Liver (tissue), 9 donors: ENCODE results near the gene TENM3. TPM values are rescaled to one million over a fixed set of nuclear protein-coding genes. Genes with fewer than 3 reads are reported as not detected.

ENCODE experiments used
- DNase-seq: peaks from one replicate; pipeline ENCODE4 v3.0.0-alpha.2; 2017; ENCODE audit warnings: low spot score
- H3K27ac ChIP-seq, 2 donors: one replicate each; pipeline ENCODE4 v1.7.0; 2013; ENCODE audit warnings: inconsistent platforms in 2 of 2, low read length in 2 of 2, control low read depth in 1 of 2, low read depth in 1 of 2, mild to moderate bottlenecking in 1 of 2
- H3K27me3 ChIP-seq, 4 donors: one replicate each; pipeline versions ENCODE4 v1.6.1 to v1.7.0; 2013; ENCODE audit warnings: low read length in 3 of 4, inconsistent platforms in 1 of 4, mild to moderate bottlenecking in 1 of 4, moderate library complexity in 1 of 4; ENCODE audit not compliant: control insufficient read depth in 4 of 4, insufficient read depth in 4 of 4
- H3K36me3 ChIP-seq, 4 donors: one replicate each; pipeline versions ENCODE4 v1.6.1 to v1.7.0; 2013; ENCODE audit warnings: low read length in 3 of 4, mild to moderate bottlenecking in 3 of 4, low read depth in 1 of 4, moderate library complexity in 1 of 4; ENCODE audit not compliant: control insufficient read depth in 4 of 4, insufficient read depth in 3 of 4
- H3K4me1 ChIP-seq, 4 donors: one replicate each; pipeline versions ENCODE4 v1.6.1 to v1.7.0; 2013; ENCODE audit warnings: low read length in 3 of 4, mild to moderate bottlenecking in 3 of 4, moderate library complexity in 1 of 4; ENCODE audit not compliant: control insufficient read depth in 4 of 4, insufficient read depth in 4 of 4
- H3K4me3 ChIP-seq, 3 donors: one replicate each; pipeline versions ENCODE4 v1.6.1 to v1.7.0; 2013; ENCODE audit warnings: low read length in 3 of 3, control low read depth in 1 of 3, low read depth in 1 of 3, mild to moderate bottlenecking in 1 of 3
- H3K9ac ChIP-seq, 2 donors: one replicate each; pipeline ENCODE4 v1.7.0; 2013; ENCODE audit warnings: low read length in 2 of 2, mild to moderate bottlenecking in 2 of 2, moderate library complexity in 2 of 2, control low read depth in 1 of 2, low read depth in 1 of 2
- H3K9me3 ChIP-seq, 4 donors: one replicate each; pipeline versions ENCODE4 v1.6.1 to v1.7.0; 2013; ENCODE audit warnings: low read length in 3 of 4; ENCODE audit not compliant: control insufficient read depth in 4 of 4
- ATF3 ChIP-seq: IDR thresholded peaks from 2 replicates; pipeline ENCODE4 v1.6.1; 2016; ENCODE audit warnings: antibody characterized with exemption
- CTCF ChIP-seq: fragments of 150-350 bp; IDR thresholded peaks from 2 replicates; pipeline ENCODE4 v1.5.1; 2017; ENCODE audit warnings: improper control_type of control experiment, low read depth, low read length; ENCODE audit not compliant: missing input control
- EGR1 ChIP-seq, 2 donors: IDR thresholded peaks; 2 replicates each; pipeline ENCODE4 v1.6.1; 2016 to 2018; ENCODE audit warnings: antibody characterized with exemption in 2 of 2, low read depth in 2 of 2
- FOXA1 ChIP-seq: IDR thresholded peaks from 2 replicates; pipeline ENCODE4 v1.6.1; 2016; ENCODE audit warnings: antibody characterized with exemption
- FOXA2 ChIP-seq: IDR thresholded peaks from 2 replicates; pipeline ENCODE4 v1.6.1; 2016; ENCODE audit warnings: antibody characterized with exemption
- GABPA ChIP-seq, 2 donors: IDR thresholded peaks in 1 of 2; conservative IDR thresholded peaks in 1 of 2; 2 replicates each; pipeline ENCODE4 v1.6.1; 2016; ENCODE audit warnings: antibody characterized with exemption in 2 of 2, mild to moderate bottlenecking in 1 of 2, moderate library complexity in 1 of 2
- HNF4A ChIP-seq, 2 donors: conservative IDR thresholded peaks; 2 replicates each; pipeline ENCODE4 v1.6.1; 2016; ENCODE audit warnings: antibody characterized with exemption in 2 of 2, mild to moderate bottlenecking in 2 of 2
- HNF4G ChIP-seq: IDR thresholded peaks from 2 replicates; pipeline ENCODE4 v1.6.1; 2016; ENCODE audit warnings: antibody characterized with exemption
- JUND ChIP-seq, 2 donors: IDR thresholded peaks; 2 replicates each; pipeline ENCODE4 v1.6.1; 2016; ENCODE audit warnings: antibody characterized with exemption in 2 of 2
- RAD21 ChIP-seq, 2 donors: IDR thresholded peaks; 2 replicates each; pipeline ENCODE4 v1.6.1; 2016; ENCODE audit warnings: antibody characterized with exemption in 2 of 2, mild to moderate bottlenecking in 2 of 2
- REST ChIP-seq: IDR thresholded peaks from 2 replicates; pipeline ENCODE4 v1.6.1; 2016; ENCODE audit warnings: antibody characterized with exemption, mild to moderate bottlenecking
- RXRA ChIP-seq, 2 donors: IDR thresholded peaks; 2 replicates each; pipeline ENCODE4 v1.6.1; 2017 to 2018; ENCODE audit warnings: antibody characterized with exemption in 2 of 2, mild to moderate bottlenecking in 1 of 2
- SP1 ChIP-seq: IDR thresholded peaks from 2 replicates; pipeline ENCODE4 v1.6.1; 2018; ENCODE audit warnings: antibody characterized with exemption, mild to moderate bottlenecking
- YY1 ChIP-seq: IDR thresholded peaks from 2 replicates; pipeline ENCODE4 v1.6.1; 2016; ENCODE audit warnings: antibody characterized with exemption, mild to moderate bottlenecking
- ZBTB33 ChIP-seq: IDR thresholded peaks from 2 replicates; pipeline ENCODE4 v1.6.1; 2016; ENCODE audit warnings: antibody characterized with exemption
- WGBS: extraction: QIAGEN DNeasy Blood & Tissue Kit; methylation state at CpG from one replicate; pipeline ENCODE4 v1.1.7; 2013; 5-methylcytosine and 5-hydroxymethylcytosine counted together
- polyA plus RNA-seq, 2 donors: library from polyadenylated mRNA; stranded (reverse) in 1 of 2; unstranded in 1 of 2; fragments of 200-250 nt in 1 of 2; fragments of >200 nt in 1 of 2; fragmentation: Nextera tagmentation in 1 of 2; extraction: Ambion mirVana in 1 of 2; gene quantifications; one replicate each; pipeline versions ENCODE4 v1.2.1 to v1.2.3, GENCODE V29; 2013 to 2015
- total RNA-seq, 2 donors: library from RNA; depleted of rRNA; stranded (reverse); fragments of >200 nt; gene quantifications; one replicate each; pipeline ENCODE4 v1.2.3, GENCODE V29; 2014
- donor health status: healthy.
- donor health status: healthy.
- donor health status: healthy.
- donor health status: healthy.
- donor health status: healthy.

The TENM3 gene
- total and polyA plus RNA-seq, 4 donors = 0.32 to 16.8 (median 0.70) TPM

GRCh38 chr4:182370491-182370890, 127.3 kb downstream of the TENM3 start:
- no peak for DNase-seq

GRCh38 chr4:182380771-182381181, 137.6 kb downstream of the TENM3 start:
- H3K27ac ChIP-seq = no peak overlapping the region
- H3K4me3 ChIP-seq = no peak overlapping the region
- no peaks in the 10 kb centered on the region for H3K9me3 ChIP-seq
- H3K4me1 ChIP-seq = no peaks in the 10 kb centered on the region
- no peak for DNase-seq
- no peaks in the 10 kb centered on the region for H3K36me3 ChIP-seq
- no peak for TF ChIP-seq RXRA (IDR thresholded peaks at IDR 0.05)
- no peak for TF ChIP-seq ZBTB33
- TF ChIP-seq EGR1 (IDR thresholded peaks at IDR 0.05; ENCODE audit: low read depth in 2 of 2) = no peak
- TF ChIP-seq FOXA1 = no peak
- no peak for TF ChIP-seq ATF3
- no peak for TF ChIP-seq SP1
- TF ChIP-seq REST = no peak
- TF ChIP-seq FOXA2 = no peak
- no peaks in the 10 kb centered on the region for H3K27me3 ChIP-seq
- no peak overlapping the region for H3K9ac ChIP-seq
- WGBS = 91% methylated on average over 8 of the region's 8 CpGs

More at GRCh38 chr4:182370491-182370890, 127.3 kb downstream of the TENM3 start:
- WGBS = 79% methylated on average over 4 of the region's 4 CpGs
- TF ChIP-seq JUND (IDR thresholded peaks at IDR 0.05) (no peak), EGR1 (IDR thresholded peaks at IDR 0.05; ENCODE audit: low read depth in 2 of 2) (no peak), GABPA (IDR thresholded peaks at IDR 0.05 in 1 of 2, conservative IDR thresholded peaks at IDR 0.05 in 1 of 2) (no peak), FOXA2 (no peak), SP1 (no peak), FOXA1 (no peak), ATF3 (no peak)
- H3K4me3 ChIP-seq = no peak overlapping the region
- no peaks in the 10 kb centered on the region for H3K4me1 ChIP-seq
- H3K9me3 ChIP-seq = no peaks in the 10 kb centered on the region
- no peak overlapping the region for H3K9ac ChIP-seq
- no peaks in the 10 kb centered on the region for H3K36me3 ChIP-seq
- H3K27ac ChIP-seq = no peak overlapping the region
- H3K27me3 ChIP-seq = no peaks in the 10 kb centered on the region

GRCh38 chr4:182382941-182383340, 139.7 kb downstream of the TENM3 start:
- H3K9ac ChIP-seq = no peak overlapping the region
- no peaks in the 10 kb centered on the region for H3K36me3 ChIP-seq
- DNase-seq = no peak
- H3K27me3 ChIP-seq = no peaks in the 10 kb centered on the region
- H3K4me1 ChIP-seq = no peaks in the 10 kb centered on the region
- H3K9me3 ChIP-seq = no peaks in the 10 kb centered on the region
- no peak overlapping the region for H3K27ac ChIP-seq
- H3K4me3 ChIP-seq = no peak overlapping the region
- 79% methylated on average over 6 of the region's 6 CpGs for WGBS
- no peak for TF ChIP-seq ZBTB33
- no peak for TF ChIP-seq RAD21 (IDR thresholded peaks at IDR 0.05)
- TF ChIP-seq FOXA1 = no peak
- TF ChIP-seq EGR1 (IDR thresholded peaks at IDR 0.05; ENCODE audit: low read depth in 2 of 2) = no peak
- TF ChIP-seq HNF4A (conservative IDR thresholded peaks at IDR 0.05) = no peak
- no peak for TF ChIP-seq YY1
- no peak for TF ChIP-seq SP1
- TF ChIP-seq CTCF = no peak
- no peak for TF ChIP-seq FOXA2
- TF ChIP-seq ATF3 = no peak
- no peak for TF ChIP-seq RXRA (IDR thresholded peaks at IDR 0.05)
- no peak for TF ChIP-seq HNF4G
- TF ChIP-seq JUND (IDR thresholded peaks at IDR 0.05) = no peak
